Endometrial microvascular endothelial cells (primary cell): ENCODE results near the gene ZNF775. TPM values are rescaled to one million over a fixed set of nuclear protein-coding genes. Genes with fewer than 3 reads are reported as not detected.

Source experiments
- in situ Hi-C: cut with HindIII; loops from 2 replicates; pipeline ENCODE4 v1.10.0; 2017; ENCODE audit warnings: low sequenced_read_pairs, low pct_unique_long_range_greater_than_20kb; ENCODE audit errors: inconsistent ontology term
- total RNA-seq: library from RNA; depleted of rRNA; stranded (reverse); fragments of >200 nt; gene quantifications from one replicate; pipeline ENCODE4 v1.2.3, GENCODE V29; 2015; ENCODE audit errors: inconsistent ontology term

Gene ZNF775
- total RNA-seq, 1 donor from 2014 or later: 4.5 TPM

DNA sequence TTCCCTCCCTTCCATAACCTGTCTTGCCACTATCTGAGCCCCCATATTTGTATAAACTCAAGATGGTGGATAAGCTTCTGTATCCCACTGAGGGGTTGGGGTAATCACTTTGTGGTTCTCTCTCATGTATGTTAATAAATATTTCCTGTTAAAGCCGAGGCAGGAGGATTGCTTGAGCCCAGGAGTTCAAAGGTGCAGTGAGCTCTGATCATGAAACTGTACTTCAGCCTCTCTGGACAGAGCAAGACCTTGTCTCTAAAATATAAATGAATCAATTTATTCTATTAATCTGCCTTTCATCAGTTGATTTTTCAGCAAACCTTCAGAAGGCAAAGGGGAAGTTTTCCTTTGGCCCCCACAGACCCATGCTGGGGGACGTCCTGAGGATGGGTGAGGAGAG is 35.9 kb upstream of the ZNF775 start:
- in situ Hi-C loops: no loop called here

GRCh38 chr7:150344299-150344698 is 34.8 kb upstream of the ZNF775 start:
- in situ Hi-C loops: no loop called here

DNA sequence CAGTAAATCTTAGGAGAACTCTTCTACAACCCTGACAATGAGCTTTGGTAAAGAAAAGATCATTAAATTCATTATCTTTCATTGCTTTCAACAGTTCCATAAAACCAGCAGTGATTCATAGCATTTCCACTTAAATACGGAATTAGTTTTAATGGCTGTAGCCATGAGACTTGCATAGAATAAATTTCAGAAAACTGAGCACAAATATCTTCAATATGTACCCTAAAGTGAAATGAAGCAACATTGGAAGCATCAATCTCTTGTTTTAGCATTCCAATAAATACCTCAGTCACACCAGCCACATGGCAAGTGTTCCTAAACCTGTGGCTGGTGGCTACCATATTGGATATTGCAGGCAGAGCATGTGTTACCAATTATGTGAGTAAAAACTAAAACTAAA is 34.1 kb upstream of the ZNF775 start:
- in situ Hi-C loops: no loop called here

DNA sequence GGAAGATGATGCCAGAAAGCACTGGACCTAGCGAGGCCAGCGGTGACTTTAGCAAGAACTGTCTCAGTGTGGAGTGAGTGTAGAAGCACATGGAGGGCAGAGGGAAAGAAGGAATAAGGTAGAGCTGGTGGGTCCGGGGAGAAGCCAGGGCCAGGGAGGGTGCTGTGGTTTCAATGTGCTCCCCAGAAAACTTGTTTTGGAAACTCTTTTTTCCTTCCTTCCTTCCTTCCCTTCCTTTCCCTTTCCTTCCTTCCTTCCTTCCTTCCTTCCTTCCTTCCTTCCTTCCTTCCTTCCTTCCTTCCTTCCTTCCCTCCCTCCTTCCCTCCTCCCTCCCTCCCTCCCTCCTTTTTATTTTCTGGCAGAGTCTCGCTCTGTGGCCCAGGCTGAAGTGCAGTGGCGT is 32.2 kb upstream of the ZNF775 start:
- in situ Hi-C loops: no loop called here

GRCh38 chr7:150351587-150352194 is 27.4 kb upstream of the ZNF775 start:
- in situ Hi-C loops: no loop called here

- in situ Hi-C loops: no loop called here
Measured at GRCh38 chr7:150355666-150356059, 23.5 kb upstream of the ZNF775 start.

GRCh38 chr7:150356265-150356897 is 22.7 kb upstream of the ZNF775 start:
- in situ Hi-C loops: no loop called here

GRCh38 chr7:150357270-150357669 is 21.9 kb upstream of the ZNF775 start:
- in situ Hi-C loops: no loop called here

GRCh38 chr7:150357771-150358427 is 21.2 kb upstream of the ZNF775 start:
- in situ Hi-C loops: no loop called here

DNA sequence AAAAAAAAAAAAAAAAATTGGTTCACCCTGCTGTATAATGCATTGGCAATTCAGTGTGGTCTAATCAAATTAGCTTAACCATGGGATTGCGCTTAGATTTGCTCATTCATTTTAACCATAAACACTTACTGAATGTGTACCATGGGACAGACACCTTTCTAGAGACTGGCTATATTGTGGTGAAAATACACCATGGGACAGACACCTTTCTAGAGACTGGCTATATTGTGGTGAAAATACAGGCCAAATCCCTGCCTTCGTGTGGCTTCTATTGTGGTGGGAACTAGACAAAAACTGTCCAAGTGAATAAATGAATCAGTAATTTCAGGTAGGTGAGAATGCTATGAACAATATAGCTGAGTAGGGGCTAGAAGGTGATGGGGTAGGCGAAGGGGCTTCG is 20.7 kb upstream of the ZNF775 start:
- in situ Hi-C loops: no loop called here

- in situ Hi-C loops: no loop called here
Measured at GRCh38 chr7:150358988-150359621, 20.0 kb upstream of the ZNF775 start.

DNA sequence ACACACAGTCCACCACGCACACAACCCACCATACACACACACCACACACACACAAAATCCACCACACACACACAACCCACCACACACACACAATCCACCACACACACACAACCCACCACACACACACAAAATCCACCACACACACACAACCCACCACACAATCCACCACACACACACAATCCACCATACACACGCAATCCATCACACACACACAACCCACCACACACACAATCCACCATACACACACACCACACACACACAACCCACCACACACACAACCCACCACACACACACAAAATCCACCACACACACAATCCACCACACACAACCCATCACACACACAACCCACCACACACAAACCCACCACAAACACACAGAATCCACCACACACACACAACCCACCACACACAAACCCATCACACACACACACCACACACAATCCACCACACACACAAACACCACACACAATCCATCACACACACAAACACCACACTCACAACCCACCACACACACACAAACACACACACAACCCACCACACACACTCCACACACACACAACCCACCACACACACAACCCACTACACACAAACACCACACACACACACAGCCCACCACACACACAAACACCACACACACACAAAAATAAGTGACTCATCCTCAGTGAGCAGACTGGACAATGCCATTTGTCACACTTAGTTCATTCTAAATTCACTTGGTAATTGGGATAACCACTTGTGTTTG is 19.3 kb upstream of the ZNF775 start:
- in situ Hi-C loops: no loop called here

DNA sequence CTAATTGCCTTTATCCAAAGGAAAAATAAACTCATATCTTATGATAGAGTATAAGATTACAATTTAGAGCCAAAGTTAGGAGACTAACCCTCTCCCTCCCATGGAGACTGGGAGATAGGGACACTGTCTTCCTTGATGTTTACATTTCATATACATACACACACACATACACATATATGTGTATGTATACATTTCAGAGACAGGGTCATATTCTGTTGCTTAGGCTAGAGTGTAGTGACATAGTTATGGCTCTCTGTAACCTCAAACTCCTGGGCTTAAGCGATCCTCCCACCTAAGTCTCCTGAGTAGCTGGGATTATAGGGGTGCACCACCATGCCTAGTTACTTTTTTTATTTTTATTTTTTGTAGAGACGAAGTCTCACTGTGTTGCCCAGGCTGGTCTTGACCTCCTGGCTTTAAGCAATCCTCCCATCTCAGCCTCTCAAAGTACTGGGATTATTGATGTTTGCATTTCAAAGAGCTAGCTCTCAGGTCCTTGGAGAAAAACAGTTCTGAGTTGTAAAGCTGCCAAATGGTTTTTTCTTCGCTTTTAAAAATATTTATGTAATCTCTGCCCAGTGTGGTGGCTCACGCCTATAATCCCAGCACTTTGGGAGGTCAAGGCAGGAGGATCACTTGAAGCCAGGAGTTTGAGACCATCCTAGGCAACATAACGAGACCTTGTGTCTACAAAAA is 18.6 kb upstream of the ZNF775 start:
- in situ Hi-C loops: no loop called here

GRCh38 chr7:150361402-150361801 is 17.7 kb upstream of the ZNF775 start:
- in situ Hi-C loops: no loop called here

DNA sequence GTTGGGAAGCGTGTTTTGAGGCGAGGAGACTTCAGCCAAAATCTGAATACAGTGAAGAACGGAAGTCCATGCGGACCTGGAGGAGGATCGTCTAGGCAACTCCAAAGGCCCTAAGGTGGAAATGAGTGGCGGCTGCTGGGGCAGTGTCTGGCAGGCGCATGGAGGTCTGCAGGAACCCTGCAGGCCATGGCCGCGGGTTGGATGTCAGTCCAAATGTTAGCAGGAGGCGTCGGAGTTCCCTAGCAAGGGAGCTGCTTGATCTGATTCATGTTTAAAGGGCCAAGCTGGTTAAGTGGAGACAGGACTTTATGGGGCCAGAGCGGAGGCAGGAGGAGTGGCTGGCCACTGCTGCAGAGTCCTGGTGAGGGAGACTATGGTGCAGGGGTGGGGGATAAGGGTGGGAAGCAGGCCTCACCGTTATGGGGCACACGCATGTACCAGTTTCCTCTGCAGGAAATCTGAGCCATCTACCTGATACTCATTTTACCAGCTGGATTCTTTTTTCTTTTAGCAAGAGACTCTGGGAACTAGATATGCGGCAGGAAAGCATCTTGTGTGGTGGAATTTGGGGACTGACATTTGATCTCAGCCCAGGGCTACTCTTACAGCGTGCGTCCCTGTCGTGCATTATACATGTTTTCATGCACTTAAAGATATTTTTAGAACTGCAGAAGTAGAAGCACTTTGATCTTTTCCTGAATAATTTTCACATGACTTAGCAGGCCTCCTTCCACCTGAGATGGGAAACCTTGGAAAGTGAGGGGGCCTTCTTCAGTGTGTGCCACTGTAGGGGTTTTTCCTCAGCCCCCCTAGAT is 17.1 kb upstream of the ZNF775 start:
- in situ Hi-C loops: no loop called here

- in situ Hi-C loops: no loop called here
Measured at GRCh38 chr7:150363370-150363769, 15.8 kb upstream of the ZNF775 start.

DNA sequence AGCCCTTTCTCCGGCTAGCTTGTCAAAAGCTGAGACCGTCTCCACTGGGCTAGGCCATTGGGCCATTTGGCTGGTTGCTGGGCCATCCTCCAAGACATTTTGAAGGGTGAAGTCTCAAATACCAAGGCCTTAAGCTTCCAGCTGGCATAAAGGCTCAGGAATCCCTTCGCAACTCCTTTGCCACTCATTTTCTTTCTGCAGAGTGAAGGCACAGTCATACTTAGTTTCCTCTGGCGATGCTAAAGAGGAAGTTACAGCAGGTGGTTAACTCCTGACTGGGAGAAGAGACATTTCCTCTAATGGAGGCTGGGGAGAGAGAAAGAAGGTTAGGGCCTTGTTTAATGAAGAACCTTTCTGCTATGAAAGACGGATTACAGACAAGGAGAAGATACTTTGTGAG is 15.3 kb upstream of the ZNF775 start:
- in situ Hi-C loops: no loop called here

DNA sequence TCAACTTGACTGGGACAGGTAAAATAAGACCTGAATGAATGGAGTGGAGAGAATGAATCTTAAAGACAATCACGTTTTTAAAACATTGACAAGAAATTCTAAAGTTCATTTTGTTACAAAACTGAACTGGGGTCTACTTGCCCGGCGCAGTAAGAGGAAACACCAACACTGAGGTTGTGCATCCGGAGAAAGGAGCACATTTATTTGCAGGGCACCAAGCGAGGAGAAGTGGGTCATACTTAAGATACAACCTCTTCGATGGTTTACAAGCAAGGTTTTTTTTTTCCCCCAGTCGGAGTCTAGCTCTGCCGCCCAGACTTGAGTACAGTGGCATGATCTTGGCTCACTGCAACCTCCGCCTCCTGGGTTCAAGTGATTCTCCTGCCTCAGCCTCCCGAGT is 13.9 kb upstream of the ZNF775 start:
- in situ Hi-C loops: no loop called here
